ENCODE results near the gene GPC6. TPM values are rescaled to one million over a fixed set of nuclear protein-coding genes. Genes with fewer than 3 reads are reported as not detected.

GPC6 gene
- total and polyA plus RNA-seq, 9 of the 15 experiments (the other 6 are each of a cell fraction or from before 2014, with no cell fraction given): under 0.01 to 0.20 (median 0.01) TPM; not detected in 4

DNA sequence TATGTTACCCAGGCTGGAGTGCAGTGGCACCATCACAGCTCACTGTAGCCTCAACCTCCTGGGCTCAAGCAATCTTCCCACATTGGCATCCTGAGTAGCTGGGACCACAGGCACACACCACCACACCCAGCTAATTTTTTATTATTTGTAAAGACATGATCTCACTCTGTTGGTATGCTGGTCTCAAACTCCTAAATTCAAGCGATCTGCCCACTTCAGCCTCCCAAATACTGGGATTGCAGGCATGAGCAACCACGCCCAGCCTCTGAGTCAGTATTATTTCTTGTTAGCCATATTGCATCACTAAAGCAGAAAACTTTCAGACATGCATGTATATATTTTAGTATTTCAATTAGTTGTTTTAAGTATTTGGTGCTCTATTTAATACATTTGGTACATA is 376.4 kb downstream of the GPC6 start (continued):
- TF ChIP-seq ZNF551 (CRISPR knock-in tag; IDR thresholded peaks at IDR 0.05) (no peak), NCOA6 (IDR thresholded peaks at IDR 0.05) (no peak)

DNA sequence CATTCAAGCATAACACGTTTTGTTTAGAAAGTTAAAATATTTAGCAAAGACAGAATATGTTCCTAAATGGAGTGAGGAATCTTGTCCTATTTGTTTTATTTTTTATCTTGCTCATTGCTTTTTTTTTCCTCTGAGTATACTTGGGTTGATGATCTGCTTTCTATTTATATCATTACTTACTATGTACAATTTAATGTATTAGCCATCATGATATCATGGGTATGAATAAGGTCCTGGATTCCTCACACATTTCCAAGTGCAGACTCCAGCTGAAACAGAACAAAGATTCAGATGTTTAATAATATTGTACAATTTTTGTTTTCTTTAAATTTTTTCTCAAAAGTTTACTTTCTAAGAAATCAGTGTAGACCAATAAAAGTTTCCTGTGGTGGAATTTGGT is 388.2 kb downstream of the GPC6 start:
- FAIRE-seq (no peak), ATAC-seq (no peak), DNase-seq (ENCODE audit: extremely low read depth in 1 of 4, low spot score in 3 of 4) (no peak)
- 0% methylated on average over 1 of the region's 1 CpG for WGBS (ENCODE audit: insufficient coverage, low coverage, missing lambda C conversion rate)
- H3K9me1 ChIP-seq (ENCODE audit: control insufficient read depth, insufficient read depth, low read length): no peaks in the 10 kb centered on the region
- in situ Hi-C loops (cut with MboI): no loop called here
- no peaks in the 10 kb centered on the region for H3K4me1 ChIP-seq (replicated peaks in 1 of 2; ENCODE audit: control insufficient read depth in 2 of 2, insufficient read depth in 2 of 2, low read length in 2 of 2)
- no peaks in the 10 kb centered on the region for H4K20me1 ChIP-seq (replicated peaks; ENCODE audit: control insufficient read depth, insufficient read depth, low read length)
- H2AFZ ChIP-seq (ENCODE audit: low read depth, low read length): no peak overlapping the region
- H3K27me3 ChIP-seq (ENCODE audit: control insufficient read depth in 2 of 2, insufficient read depth in 2 of 2, low read length in 2 of 2): no peaks in the 10 kb centered on the region
- no peak overlapping the region for H3K4me3 ChIP-seq
- H3K9me3 ChIP-seq (replicated peaks; ENCODE audit: control insufficient read depth, insufficient read depth, low read depth, low read length): no peaks in the 10 kb centered on the region
- no peak for TF ChIP-seq EHMT2 (IDR thresholded peaks at IDR 0.05)
- intact Hi-C loops (cut with micrococcal nuclease): no loop called here
- no peak overlapping the region for H3K27ac ChIP-seq (ENCODE audit: extremely low read depth, low read depth, low read length)
- no peak overlapping the region for H3K9ac ChIP-seq (ENCODE audit: insufficient read depth in 1 of 2, low read depth in 2 of 2, low read length in 2 of 2)
- H3K4me2 ChIP-seq (ENCODE audit: insufficient read depth, low read length): no peak overlapping the region
- ChIA-PET CTCF (ENCODE audit: low intra/inter-chr PET ratio) (no interaction called here), POLR2A (no interaction called here)
- no peaks in the 10 kb centered on the region for H3K79me2 ChIP-seq (ENCODE audit: control insufficient read depth, insufficient read depth, low read length)
- H3K36me3 ChIP-seq (ENCODE audit: control insufficient read depth, insufficient read depth, low read length): no peaks in the 10 kb centered on the region
- BruUV-seq (replicated peaks): no TSS peak

DNA sequence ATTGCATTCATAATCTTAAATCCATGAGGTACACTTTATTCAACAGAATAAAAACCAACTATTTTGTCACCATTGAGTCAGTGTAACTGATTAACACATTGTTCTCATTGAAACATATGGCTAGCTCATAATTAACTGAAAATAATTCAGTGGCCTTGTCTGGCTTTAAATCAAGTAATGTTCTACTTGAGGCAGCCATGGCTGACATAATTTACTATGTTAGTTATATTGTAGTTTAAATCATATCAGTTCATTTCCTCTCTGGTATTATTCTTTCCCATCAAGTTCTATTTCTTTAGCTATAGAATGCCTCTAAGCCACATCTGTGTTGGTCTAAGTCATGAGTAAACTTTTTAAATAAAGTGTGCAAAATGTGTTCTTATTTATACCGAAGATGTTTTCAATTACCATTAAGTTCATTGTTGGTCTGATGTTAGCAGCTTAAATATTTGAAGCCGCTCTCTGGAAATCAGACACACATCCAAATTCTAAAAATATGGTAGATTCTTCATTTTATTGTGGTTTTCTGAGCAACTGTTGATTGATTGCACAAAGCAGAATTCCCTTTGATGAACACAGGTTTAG is 393.7 kb downstream of the GPC6 start:
- in situ Hi-C loops (cut with MboI): no loop called here
- Histone ChIP-seq H3K36me3 (ENCODE audit: control insufficient read depth, insufficient read depth, low read length) (no peaks in the 10 kb centered on the region), H3K4me1 (replicated peaks in 1 of 2; ENCODE audit: control insufficient read depth in 2 of 2, insufficient read depth in 2 of 2, low read length in 2 of 2) (no peaks in the 10 kb centered on the region), H4K20me1 (replicated peaks; ENCODE audit: control insufficient read depth, insufficient read depth, low read length) (no peaks in the 10 kb centered on the region), H3K79me2 (ENCODE audit: control insufficient read depth, insufficient read depth, low read length) (no peaks in the 10 kb centered on the region), H3K4me2 (ENCODE audit: insufficient read depth, low read length) (no peak overlapping the region), H3K9me1 (ENCODE audit: control insufficient read depth, insufficient read depth, low read length) (no peaks in the 10 kb centered on the region), H3K27ac (ENCODE audit: extremely low read depth, low read depth, low read length) (no peak overlapping the region), H3K4me3 (no peak overlapping the region), H2AFZ (ENCODE audit: low read depth, low read length) (no peak overlapping the region), H3K9me3 (replicated peaks; ENCODE audit: control insufficient read depth, insufficient read depth, low read depth, low read length) (no peaks in the 10 kb centered on the region), H3K9ac (ENCODE audit: insufficient read depth in 1 of 2, low read depth in 2 of 2, low read length in 2 of 2) (no peak overlapping the region), H3K27me3 (ENCODE audit: control insufficient read depth in 2 of 2, insufficient read depth in 2 of 2, low read length in 2 of 2) (no peaks in the 10 kb centered on the region)
- DNase-seq (ENCODE audit: extremely low read depth in 1 of 4, low spot score in 3 of 4): no peak
- FAIRE-seq: no peak
- 0% methylated on average over 2 of the region's 2 CpGs for WGBS (ENCODE audit: insufficient coverage, low coverage, missing lambda C conversion rate)
- BruUV-seq (replicated peaks): no TSS peak
- TF ChIP-seq NCOA2 (IDR thresholded peaks at IDR 0.05; ENCODE audit: partially characterized antibody in 2 of 2) (no peak), JUND (IDR thresholded peaks at IDR 0.05; ENCODE audit: borderline replicate concordance, low read depth, low read length) (no peak), JUND (tag; IDR thresholded peaks at IDR 0.05; ENCODE audit: borderline replicate concordance, low read depth, low read length) (no peak), MEF2D (tag; conservative IDR thresholded peaks at IDR 0.05; ENCODE audit: low read depth) (no peak), DNMT1 (IDR thresholded peaks at IDR 0.05) (no peak), ZNF324 (CRISPR knock-in tag; IDR thresholded peaks at IDR 0.05) (no peak), SUPT5H (IDR thresholded peaks at IDR 0.05) (no peak)
- TF ChIP-seq, protein P1, sequence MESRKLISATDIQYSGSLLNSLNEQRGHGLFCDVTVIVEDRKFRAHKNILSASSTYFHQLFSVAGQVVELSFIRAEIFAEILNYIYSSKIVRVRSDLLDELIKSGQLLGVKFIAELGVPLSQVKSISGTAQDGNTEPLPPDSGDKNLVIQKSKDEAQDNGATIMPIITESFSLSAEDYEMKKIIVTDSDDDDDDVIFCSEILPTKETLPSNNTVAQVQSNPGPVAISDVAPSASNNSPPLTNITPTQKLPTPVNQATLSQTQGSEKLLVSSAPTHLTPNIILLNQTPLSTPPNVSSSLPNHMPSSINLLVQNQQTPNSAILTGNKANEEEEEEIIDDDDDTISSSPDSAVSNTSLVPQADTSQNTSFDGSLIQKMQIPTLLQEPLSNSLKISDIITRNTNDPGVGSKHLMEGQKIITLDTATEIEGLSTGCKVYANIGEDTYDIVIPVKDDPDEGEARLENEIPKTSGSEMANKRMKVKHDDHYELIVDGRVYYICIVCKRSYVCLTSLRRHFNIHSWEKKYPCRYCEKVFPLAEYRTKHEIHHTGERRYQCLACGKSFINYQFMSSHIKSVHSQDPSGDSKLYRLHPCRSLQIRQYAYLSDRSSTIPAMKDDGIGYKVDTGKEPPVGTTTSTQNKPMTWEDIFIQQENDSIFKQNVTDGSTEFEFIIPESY (CRISPR knock-in tag; IDR thresholded peaks at IDR 0.05): no peak
- intact Hi-C loops (cut with micrococcal nuclease): no loop called here
- POLR2A ChIA-PET: no interaction called here
- CTCF ChIA-PET (ENCODE audit: low intra/inter-chr PET ratio): no interaction called here
- no peak for ATAC-seq
